T-helper 2 cell treated with Interferon-gamma antibody and Interleukin-4, amounts not matched to agents 100 ng/mL and 5 ng/mL, for 36 hours (primary cell): ENCODE results near the gene VHLL. TPM values are rescaled to one million over a fixed set of nuclear protein-coding genes. Genes with fewer than 3 reads are reported as not detected.

Experiments
- intact Hi-C: fragments of 100-400 bp; cut with micrococcal nuclease; formaldehyde crosslinking; loops from one replicate; pipeline ENCODE4 v1.15.1; 2023
- total RNA-seq: library from RNA; stranded (reverse); gene quantifications from 2 replicates; pipeline ENCODE4 v1.2.3, GENCODE V29; 2022

VHLL gene
- total RNA-seq, 1 donor from 2014 or later: 0.34 TPM

DNA sequence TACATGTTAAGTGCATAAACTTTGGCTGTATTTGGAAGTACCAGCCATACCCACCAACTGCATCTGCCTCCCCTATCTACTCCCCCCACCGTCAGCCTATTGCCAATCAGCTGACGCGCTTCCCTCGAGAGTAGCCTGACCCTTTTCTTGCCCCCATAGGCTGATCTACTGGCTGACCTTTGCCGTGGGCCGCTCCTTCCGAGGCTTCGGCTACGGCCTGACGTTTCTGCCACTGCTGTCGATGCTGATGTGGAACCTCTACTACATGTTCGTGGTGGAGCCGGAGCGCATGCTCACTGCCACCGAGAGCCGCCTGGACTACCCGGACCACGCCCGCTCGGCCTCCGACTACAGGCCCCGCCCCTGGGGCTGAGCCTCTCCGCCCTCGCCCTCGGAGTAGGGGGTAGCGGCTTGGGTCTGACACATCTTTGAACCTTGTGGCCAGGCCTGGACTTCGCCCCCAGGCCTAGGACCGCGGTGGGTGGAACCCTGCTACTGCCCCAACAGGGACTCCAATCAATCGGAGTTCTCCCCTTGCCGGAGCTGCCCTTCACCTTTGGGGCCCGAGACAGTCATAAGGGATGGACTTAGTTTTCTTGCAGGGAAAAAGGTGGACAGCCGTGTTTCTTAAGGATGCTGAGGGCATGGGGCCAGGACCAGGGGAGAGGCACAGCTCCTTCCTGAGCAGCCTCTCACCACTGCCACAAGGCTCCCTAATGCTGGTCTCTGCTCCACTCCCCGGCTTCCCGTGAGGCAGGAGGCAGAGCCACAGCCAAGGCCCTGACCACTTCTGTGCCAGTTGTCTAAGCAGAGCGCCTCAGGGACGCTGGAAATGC lies 7.7 kb downstream of the VHLL start:
- intact Hi-C loops: no loop called here

DNA sequence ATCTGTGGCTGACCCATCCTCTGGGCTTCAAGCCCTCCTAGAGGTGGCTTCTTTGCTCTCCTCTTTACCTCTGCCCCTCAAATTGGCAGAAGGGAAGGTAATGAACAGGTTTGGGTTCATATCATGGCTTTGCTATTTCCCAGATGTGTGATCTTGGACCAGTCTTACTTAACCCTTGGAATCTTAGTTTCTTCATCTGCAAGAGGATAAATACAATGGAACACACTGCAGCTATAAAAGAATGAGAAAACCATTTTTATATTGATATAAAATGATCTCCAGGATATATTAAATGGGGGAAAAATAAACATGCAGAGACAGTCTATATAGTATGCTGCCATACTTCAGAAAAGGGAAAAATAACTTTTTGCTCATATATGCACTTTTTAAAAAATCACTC lies 9.2 kb downstream of the VHLL start:
- intact Hi-C loops: no loop called here

DNA sequence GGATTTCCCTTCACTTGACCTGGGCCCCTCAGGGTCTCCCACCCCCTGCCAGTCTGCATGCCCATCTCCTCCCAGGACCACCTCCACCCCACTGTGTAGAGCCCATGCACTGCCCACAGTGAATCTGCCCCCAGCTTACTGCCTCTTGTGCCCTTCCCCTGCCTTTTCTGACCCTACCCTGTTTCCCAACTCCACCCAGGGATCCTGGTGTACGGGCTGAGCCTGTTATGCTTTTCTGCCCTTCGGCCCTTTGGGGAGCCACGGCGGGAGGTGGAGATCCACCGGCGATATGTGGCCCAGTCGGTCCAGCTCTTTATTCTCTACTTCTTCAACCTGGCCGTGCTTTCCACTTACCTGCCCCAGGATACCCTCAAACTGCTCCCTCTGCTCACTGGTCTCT lies 13.0 kb downstream of the VHLL start:
- intact Hi-C loops: no loop called here

DNA sequence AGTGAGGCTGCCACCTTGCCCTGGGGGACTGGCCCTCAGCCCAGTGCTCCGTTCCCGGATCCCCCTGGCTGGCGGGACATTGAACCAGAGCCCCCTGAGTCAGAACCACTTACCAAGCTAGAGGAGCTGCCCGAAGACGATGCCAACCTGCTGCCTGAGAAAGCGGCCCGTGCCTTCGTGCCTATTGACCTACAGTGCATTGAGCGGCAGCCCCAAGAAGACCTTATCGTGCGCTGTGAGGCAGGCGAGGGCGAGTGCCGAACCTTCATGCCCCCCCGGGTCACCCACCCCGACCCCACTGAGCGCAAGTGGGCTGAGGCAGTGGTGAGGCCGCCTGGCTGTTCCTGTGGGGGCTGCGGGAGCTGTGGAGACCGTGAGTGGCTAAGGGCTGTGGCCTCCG lies 13.7 kb downstream of the VHLL start:
- intact Hi-C loops: no loop called here

DNA sequence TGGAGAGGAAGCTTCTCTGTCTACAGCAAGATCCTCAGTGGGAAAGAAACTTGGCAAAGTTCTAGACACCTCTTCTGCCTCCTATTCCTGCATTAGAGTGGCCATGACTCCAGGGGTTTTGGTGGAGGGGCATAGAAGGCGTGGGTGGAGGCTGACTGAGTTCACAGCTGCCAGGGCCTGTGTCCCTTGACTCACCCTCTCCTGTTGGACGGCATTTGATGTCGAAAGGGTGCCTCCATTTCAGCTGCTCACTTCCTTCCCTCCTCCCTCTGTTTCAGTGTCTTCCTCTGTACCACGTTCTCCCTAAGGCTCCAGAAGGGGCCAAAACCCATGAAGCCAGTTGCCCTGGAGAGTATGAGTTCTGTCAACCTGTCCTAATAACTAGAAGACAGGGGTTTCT lies 14.3 kb downstream of the VHLL start:
- intact Hi-C loops: no loop called here

DNA sequence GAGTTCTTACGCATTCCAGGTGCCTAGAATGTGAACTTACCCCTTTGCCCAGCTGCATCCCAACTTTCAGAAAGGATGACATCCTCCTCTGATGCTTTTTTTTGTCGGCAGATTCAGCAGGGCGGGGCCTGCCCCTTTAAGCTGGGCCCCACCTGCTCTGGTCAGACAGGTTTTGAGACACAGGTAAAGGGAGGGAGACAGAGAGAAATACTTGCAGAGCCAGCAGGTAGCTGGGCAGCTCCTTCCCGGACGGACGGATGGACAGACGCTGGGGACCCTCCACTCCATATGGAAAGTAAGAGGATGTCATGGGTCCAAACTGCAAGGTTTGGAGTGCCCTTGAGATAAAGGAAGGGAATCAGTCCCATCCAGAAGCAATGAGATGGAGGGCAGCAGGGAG lies 15.0 kb downstream of the VHLL start, which contains the start of gene TMEM79:
Gene TMEM79, plus strand, starts transcription at position 214 of the 400 bp plus-strand sequence. CDS start 902 bp downstream, outside the sequence.
- intact Hi-C loops: no loop called here

DNA sequence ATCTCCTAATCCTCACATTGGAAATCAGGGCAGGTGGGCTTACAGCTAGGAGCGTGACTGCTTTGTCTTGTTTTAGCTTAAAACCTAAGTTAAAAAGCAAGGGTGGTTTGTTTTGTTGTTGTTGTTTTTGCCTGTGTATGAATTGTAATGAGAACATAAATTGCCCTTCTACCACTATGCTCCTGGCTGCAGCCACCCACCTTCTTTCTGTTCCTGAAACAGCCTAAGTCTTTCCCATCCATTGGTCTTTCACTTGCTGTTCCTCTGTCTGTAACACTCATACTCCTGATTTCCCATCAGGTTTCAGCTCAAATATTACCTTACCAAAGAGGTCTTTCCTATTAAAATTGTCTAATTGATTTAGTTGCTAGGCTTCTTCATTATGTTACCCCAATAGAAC lies 15.6 kb downstream of the VHLL start:
- intact Hi-C loops: loop anchor here (1.0 to 2.0 kb wide), 3 partner anchors 90 to 457 kb away; partner anchors contain the start of genes LAMTOR2 and MRPL24

DNA sequence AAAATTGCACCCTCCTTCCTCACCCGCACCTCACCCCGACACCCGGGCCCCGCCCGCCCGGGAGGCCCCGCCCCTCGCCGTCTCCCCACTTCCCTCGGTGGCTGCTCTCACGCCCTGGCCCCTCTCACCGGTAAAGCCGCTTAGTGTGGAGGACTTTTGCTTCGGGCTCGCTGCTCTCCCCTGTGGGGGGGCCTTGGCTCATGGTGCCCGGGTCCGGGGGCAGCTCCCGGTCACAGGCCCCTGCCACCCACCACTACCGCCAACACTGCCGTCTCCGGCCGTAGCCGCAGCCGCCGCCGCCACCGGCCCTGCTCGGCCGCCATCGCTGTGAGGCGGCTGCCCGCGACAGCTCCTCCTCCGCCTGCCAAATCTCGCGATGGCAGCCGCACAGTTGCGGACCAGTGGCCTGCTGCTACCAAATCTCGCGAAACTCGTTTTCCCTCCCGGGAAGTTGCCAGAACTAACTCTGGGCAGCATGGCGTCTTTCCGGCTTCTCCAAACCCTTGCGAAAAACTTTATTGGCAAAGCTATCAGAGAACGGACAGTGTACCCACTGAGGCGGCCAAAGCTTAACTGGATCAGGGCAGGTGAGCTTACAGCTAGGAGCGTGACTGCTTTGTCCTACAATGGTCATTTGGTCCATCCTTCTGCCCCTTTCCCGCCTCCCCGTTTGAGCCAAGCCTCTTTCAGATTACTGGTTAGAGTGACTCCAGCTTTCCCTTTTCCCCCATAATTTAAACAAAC lies 16.5 kb downstream of the VHLL start, which contains the start of gene SMG5:
Gene SMG5, minus strand, starts transcription at position 347 of the 744 bp plus-strand sequence. Its CDS starts 145 bp downstream, at position 202.
- intact Hi-C loops: loop anchor here (1.0 to 2.0 kb wide), 6 partner anchors 56 to 458 kb away; partner anchors contain the start of genes CCT3, LAMTOR2, MRPL24 and TSACC

DNA sequence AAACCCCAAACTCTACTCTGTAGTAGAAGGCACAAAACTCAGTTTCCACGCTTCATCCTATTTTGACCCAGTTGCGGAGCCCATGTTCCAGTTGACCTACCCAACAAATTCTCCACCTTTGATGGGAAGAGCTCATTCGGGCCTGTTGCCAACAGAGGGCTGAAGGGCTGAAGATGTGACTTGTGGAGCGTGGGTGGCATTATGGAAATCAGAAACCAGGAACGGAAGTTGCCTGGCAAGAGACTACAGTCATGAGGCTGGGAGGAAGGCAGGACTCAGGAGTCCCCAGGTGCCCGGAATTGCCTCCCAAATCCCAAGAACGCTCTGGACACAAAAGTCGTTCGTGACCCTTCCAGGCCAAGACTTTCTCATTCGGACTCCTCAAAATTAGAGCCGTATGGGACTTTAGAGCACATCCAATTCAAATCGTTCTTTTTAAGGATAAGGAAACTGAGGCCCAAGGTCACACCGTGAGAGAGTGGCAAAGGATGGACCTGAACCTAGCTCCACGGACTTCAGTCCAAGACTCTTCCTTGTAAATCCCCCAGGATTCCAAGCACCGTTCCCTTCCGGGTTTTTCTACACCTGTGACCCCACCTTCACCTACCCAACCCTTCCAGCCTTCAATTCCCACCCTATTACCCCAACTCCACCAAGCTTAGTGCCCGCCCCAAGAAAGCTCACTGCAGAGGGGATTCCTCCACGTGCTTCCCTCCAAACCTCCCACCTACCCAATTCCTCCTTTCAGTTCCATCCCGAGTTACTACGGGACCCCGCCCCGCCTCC lies 17.2 kb downstream of the VHLL start:
- intact Hi-C loops: loop anchor here (1.0 to 2.0 kb wide), 5 partner anchors 56 to 459 kb away; partner anchors contain the start of genes CCT3, LAMTOR2, MRPL24 and TSACC

DNA sequence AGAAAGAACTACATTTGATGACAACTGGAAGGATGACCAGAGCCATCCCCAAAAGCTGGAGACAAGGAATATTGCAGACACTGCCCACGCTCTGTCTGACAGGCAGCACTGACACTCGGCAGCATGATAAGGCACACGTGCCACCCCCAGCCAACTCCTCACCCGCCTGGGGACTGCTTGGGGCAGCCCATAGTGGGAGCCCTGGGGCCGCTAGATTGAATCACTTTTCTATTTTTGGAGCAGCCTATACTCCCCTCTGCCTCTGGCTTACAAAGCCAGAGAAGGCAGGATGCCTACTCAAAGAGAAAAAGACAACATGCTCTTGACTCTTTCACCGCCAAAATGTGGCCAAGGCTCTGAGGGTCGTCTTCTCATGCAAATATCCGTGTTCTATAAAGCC lies 17.8 kb downstream of the VHLL start:
- intact Hi-C loops: no loop called here

DNA sequence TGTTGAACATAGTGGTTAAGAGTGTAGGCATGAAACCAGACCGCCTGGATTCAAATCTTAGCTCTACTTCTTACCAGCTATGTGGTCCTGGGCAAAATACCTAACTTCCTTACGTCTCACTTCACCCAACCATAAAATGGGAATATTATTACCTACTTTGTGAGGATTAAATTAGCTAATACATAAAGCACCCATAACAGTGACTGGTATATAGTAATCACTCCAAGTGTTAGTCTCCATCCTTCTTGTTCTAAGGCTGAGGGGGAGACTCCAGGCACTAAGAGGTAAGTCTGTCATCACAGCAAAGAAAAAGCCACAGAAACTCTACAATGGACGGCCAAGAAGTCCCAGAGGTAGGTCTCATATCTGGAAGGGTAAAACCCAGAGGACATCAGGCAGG lies 19.3 kb downstream of the VHLL start:
- intact Hi-C loops: no loop called here

DNA sequence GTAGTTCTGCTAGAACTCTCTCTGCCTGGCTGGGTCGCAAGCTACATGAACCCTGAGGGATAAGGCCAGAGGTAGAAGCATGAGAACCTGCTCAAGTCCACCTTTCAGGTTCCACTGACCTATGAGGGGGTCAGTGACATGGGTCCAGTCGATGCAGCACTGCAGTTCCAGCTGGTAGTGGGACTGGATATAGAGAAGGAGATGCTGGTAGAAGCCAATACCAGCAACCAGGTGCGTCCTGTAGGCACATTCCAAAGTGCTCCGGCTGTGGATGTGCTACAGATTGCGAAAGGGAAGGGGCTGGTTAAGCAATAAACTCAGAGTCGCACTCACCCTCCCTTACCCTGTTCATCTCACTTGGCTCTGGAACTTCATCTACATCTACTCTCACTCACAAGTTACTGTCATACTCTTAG lies 22.1 kb downstream of the VHLL start:
- intact Hi-C loops: no loop called here

DNA sequence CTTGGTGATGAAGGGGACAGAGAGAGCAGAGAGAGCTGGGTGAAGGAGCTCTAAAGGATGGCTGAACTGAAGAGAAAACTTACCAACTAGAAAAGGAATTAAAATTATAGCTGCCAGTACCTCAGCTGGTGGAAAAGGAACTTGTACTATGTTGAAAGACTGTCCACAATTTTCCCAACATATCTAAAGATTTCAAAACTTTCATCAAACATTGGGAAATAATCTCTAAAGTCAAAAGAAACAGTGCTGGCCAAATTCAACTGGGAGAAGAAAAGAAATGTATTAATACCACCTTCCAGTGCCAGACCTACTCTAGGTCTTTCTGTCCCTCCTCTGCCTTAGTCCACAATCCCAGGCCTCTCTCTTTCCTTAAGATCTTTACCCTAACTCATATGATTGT lies 22.6 kb downstream of the VHLL start:
- intact Hi-C loops: no loop called here

DNA sequence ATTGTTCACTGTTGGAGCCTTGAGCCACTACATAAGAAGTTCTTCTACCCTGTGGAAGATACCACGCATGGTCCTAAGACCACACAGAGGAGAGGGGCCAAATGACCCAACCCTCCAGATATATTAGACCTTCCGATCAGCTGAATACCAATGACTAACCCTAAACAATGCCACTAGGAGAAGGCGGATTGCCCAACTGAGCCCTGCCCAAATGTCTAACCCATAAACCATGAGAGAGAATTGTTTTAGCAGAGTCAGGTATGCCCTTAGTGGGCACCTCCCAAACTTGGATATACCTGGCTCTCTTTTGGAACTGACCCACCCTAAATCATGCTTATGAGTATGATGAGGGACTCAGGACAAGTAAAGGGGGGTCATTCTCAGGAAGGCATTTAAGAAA lies 28.8 kb downstream of the VHLL start:
- intact Hi-C loops: no loop called here

DNA sequence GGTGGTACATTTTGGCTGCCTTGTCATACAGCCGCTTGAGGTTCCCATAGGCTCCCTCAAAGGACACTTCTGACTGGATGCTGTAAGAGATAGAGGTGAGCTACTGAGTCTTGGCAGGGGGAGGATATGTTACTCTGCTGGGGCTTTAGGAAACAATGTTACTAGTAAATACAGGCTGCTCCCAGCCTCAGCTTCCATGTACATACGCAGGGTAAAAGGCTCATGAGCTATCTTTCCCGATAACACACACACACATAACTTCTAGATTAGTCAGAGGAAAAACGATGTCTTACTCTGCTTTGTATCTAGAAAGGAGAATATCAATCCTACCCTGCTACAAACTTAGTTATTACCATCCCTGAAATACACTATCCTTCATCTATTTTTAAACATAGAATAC lies 30.8 kb downstream of the VHLL start:
- intact Hi-C loops: no loop called here

DNA sequence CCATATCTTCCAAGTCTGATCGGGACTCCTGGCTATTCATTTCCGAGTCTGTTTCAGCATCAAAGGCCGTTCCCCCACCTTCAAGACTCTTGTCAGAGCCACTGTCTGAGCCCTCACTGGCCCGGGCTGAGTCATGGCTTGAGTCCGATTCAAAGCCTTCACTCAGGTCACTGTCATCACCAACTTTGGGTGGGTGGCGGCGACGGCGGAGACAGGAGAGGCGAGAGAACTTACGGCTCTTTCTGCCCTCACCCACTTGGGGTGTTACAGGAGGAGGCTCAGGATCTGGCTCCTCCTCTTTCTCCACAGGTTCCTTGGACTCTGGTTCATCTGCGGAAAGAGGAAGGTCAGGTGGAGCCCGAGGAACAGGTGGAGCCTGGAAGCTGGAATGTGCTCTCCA lies 33.1 kb downstream of the VHLL start:
- intact Hi-C loops: no loop called here

DNA sequence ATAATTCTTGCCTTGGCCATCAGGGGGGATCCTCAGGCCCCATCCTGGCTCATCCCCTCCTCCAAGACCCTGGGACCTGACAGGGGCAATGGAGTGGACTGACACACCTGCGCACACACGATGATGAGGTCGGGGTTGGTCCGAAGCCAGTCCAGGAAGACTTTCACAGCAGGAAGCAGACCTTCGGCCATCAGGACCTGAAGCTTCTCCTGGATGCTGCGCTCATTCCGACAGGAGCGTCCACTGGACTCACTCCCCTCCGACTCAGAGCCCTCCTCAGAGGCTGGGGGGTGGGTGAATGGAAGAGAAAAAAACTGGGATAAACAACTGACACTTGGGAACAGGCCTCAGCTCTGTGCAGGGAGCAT lies 35.8 kb downstream of the VHLL start:
- intact Hi-C loops: no loop called here

DNA sequence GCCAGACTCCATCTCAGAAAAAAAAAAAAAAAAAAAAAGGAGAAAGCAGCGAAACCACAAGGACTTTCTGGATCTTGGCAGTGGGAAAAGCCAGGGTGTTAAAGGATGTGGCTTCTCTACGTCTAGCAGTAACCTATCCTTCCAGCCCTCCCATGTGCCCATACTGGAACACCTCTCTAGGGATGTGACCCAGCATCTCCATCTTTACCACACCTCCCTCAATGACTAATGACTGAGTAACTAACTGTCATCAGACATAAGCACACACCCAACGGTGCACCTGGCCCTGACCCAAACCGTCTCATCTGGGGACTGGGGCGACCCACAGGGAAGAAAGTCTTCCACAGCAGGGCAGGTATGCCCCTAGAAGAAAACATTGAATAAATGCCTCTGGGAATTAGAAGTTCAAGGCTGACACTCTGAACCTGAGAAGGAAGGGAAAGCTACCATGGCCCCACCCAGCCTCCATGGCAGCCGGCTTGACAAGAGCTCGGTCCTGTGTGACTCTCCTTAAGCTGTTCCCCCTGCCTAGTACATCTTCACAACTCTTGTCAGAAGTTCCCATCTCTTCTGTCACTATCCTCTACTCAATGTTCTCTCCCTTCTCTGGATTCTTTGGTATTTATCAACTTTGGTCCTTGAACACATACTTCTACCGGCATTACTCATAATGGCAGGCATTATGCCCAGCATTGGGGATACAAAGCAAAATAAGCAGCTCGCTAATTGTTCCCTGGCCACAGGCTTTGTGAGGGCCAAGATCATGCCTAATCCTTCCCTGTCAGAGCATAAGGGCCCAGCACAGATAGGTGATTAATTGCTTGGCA lies 36.4 kb downstream of the VHLL start:
- intact Hi-C loops: no loop called here

DNA sequence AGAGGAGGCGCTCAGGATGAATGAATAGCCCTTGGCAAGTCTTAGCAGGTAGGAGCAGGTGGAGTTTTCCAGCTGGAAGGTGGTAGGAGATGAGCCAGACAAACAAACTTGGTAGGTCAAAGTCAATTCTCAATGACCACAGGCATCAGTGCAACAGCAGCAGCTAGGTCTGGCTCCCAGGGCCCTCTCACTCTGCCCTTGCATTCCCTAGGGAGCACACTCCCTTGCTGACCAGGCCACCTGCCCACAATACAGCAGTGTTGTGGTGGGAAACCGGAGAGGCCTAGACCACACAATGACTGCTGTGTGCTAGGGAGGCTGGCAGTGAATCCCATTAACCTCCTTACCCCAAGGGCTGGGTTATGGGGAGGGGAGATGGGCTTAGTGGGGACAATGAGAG lies 38.2 kb downstream of the VHLL start:
- intact Hi-C loops: no loop called here

DNA sequence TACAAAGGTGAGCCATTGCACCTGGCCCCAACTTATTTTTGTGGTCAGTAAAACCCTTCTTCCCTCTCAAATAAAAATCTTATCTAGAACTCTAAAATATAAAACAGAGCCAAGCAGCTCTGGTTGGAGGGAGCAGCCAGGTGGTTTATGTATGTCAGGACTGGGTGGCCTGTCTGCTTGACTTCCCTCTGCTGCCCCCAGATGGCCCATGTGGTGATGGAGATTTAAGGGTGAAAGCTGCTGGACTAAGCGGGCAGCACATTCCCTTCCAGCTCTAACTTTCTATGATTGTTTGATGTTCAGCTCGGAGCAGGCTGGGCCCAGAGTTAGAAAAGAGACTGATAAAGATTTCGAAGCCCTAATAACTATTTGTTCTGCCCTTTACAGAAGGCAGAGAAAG lies 39.3 kb downstream of the VHLL start:
- intact Hi-C loops: no loop called here

DNA sequence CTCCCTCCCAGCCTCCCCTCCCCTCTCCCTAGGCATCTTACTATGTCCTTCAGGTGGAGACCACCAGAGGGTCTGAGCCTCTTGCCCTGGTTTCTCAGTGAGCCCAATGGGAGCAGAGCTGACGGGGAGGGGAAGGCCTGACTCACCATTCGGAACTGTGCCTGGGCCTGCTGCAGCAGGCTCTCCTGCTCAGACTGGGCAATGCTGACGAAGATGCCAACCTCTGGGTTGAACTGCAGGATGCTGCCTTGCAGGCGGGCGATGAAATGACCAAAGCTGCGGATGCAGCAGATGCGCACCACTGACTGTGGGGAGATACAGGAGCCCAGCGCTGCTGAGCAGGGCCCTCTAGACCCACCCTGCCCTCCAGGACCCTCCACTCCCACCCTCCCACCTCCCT lies 40.2 kb downstream of the VHLL start:
- intact Hi-C loops: no loop called here
